DMS 273 (cell line): Measurements from ENCODE around the gene COPG2.

Experiments used
- DNase-seq: peaks from one replicate; lab custom pipeline; 2025; ENCODE audit not compliant: unreplicated experiment; lab: John Stamatoyannopoulos, UW

Gene COPG2

DNA sequence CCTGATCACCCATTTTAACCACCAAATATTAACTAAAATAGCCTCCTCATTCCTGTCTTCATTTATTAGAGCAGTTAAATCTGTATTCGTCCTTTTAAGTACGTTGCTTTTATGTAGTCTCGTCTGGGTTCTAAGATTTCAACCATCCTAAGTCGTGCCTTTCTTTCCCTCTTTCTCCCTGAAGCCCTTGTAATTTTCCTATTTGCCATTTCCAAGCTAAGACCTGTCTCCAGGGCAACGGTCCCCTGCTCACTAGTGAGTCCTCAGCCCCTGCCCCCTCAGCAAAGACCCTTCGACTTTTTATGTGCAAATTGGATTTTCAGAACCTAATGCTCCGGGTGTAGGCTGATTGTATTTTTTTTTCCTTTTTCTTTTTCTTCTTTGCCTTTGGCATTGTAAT, 192.8 kb downstream of the COPG2 start:
- DNase-seq = no peak

DNA sequence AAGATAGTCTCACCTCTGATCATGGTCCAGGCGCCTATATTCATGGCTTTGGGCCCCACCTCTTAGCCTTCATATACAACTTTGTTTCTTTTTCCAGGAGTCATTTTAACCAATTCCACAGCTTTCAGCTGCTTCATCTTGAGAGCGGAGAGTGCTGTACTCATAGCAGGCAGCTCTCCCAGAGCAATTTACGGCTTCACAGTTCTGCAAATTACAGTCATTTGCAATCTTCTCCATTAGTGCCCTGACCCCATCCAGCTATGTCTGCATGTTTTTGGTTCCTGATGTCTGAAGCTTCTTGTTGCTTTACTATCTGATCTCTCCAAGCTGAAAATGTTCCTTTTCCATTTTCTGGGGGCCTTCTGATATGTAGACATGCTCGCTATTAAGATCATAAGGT, 194.7 kb downstream of the COPG2 start:
- no peak for DNase-seq

DNA sequence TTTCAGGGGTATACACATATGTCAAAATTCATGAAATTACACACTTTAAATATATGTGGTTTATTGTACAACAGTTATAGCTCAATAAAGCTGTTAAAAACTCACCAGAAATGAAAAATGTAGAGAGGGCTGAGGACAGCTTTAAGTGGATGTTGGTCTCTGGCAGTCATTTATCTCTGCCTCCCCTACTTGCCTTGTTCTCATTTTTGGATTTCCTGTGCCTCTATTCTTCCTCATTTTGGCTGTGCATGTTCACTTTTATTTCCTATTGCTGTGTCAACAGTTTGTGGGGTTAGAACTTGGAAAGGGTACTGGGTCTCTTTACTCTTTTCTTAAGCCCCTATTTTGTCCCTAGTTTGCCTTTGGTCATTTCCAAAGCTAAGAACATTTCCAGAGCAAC, 195.3 kb downstream of the COPG2 start:
- DNase-seq = no peak

DNA sequence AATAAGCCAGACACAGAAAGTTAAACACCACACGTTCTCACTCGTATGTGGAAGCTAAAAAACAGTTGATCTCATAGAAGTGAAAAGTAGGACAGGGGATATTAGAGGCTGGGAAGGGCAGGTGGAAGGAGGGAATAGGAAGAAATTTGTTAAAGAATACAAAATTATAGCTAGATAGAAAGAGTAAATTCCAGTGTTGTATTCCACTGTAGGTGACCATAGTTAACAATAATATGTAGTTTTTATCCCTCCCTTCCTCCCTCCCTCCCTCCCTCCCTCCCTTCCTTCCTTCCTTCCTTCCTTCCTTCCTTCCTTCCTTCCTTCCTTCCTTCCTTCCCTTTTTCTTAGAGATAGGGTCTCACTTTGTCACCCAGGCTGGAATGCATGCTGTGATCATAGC, 196.6 kb downstream of the COPG2 start:
- no peak for DNase-seq

DNA sequence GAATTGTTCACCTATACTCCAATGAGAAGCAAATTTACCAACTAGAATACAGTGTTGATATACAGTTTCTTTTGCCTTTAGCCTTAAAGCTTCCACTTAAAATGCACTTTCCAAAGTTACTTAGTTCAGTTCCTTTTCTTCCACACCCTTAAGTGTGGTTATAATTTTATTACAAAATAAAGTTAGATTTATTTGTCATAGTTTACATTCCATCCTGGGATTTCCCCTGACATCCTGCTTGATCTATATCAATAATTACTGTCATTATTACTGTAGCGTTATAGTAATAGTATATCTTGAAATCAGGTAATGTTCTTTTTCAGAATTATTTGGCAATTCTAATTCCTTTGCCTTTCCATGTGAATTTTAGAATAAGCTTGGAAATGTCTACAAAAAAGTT, 199.9 kb downstream of the COPG2 start:
- DNase-seq = no peak

DNA sequence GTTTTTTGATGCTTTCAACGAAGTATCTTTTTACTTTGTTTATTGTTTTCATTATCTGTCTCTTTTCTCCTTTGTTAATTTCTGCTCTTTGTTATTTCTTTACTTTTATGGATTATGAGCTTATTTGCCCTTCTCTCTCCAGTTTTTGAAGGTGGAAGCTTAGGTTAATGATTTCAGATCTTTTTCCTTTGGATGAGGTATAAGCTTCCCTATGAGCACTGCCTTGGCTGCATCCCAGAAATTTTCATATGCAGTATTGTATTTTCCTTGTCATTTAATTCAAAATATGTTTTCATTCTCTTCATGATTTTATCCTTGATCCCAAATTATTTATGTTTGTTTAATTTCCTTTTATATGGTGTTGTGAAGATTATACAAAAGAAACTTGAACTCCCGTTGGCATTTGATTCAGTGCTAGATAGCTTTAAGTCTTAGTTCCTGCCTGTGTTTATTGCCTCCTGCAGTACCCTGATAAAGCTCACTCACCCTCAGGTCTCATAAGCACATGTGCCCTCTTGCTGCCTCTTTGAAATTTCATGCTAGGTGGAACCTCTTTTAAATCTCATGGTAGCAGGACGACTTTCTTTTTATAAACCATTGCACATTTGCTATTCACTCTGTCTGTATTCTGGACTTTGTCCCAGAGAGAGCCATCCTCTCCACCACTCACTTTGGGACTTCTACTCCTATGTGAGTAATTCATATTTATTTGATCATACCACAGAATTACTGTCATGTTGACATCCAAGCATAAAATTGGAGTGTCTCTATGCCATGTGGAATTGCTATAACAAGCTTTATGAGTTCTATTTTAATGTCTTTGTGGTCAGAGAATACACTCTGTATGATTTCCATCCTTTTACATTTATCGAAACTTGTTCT, 204.8 kb downstream of the COPG2 start:
- DNase-seq = no peak

DNA sequence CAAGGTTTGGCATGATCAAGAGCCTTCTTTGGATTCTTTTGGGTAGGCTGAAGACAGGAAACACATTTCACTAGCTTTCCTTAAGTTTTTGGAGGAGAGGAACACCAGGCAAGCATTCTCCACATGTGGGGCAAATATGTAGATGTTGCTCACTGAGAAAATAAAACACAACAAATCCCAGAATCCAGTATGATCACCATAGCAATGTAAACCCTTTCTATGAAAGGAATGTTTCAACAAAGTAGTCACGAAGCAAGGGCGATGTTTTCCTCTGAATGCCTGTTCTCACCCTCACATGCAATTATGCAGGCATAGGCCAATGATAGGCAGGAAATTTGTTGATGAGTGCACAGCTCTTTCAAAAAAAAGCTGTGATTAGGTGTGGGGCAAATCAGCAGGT, 207.3 kb downstream of the COPG2 start:
- DNase-seq = no peak

DNA sequence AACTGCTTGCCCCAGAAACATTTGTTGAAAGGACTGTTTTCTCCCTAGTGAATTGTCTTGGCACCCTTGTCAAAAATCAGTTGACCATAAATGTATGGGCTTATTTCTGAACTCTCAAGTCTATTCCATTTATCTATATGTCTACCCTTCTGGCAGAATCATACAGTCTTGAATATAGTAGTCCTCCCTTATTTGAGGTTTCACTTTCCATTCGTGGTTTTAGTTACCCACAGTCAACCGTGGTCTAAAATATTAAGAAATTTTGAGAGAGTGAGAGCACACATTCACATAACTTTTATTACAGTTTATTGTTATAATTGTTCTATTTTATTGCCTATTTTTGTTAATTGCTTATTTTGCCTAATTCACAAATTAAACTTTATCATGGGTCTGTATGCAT, 210.3 kb downstream of the COPG2 start:
- DNase-seq = no peak
